CD4-positive, alpha-beta T cell treated with Interleukin-1 beta for 1 hour (primary cell): ENCODE results near the gene IFI6.
"Not testable (repeated sequence)": the region's sequence is repeated elsewhere in the genome, so short reads cannot be mapped to it uniquely, and the experiment has no call there.

ENCODE experiments used
- DNase-seq, 2 donors: peaks; one replicate each; pipeline ENCODE4 v3.0.0-alpha.2; 2020 to 2022

The IFI6 gene, protein sequence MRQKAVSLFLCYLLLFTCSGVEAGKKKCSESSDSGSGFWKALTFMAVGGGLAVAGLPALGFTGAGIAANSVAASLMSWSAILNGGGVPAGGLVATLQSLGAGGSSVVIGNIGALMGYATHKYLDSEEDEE

DNA sequence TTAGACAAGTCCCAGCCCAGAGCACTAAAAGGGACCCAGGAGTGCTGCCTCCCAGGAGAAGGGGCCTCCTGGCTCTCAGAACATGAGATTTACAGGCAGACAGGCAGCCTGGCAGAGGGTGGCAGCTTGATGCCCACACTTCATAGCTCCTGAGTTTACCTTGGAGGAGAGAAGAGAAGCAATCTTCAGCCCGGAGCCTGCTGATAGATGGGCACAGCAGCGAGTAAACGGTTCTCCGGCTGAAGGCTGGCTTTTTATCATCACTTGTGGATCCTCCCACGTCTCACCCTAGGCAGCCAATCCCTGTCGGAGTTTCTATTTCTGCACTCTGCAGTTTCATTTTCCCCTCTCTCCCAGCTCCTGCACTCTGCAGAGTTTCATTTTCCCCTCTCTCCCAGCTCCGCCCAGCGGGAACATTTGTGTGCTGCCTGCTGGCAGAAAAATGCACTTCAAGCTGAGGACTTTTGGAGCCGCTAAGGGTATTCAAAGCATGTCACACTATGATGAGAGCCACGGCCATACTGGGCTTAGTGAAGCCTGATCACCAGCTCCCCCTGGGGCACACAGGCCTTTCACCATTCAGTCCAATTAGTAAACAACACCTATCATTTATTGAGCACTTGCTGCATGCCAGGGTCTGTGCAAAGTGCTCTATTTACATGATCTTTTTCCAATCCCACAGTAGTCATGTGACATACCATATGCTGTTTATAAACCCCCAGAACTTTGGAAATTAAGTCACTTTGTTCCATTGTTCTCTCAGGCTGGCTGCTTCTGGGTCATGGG, at the start of gene IFI6:
TSS of gene IFI6 (minus strand) at position 229 of the 786 bp plus-strand sequence. CDS start 2,878 bp downstream, outside the sequence.
- peak; percentile 78 to 87 for DNase-seq

GRCh38 chr1:27719286-27720251, 47.6 kb upstream of the IFI6 start:
- peak in 1 of 2 donors; percentile 10 for DNase-seq

GRCh38 chr1:27716262-27716895, 44.4 kb upstream of the IFI6 start:
- no peak for DNase-seq

DNA sequence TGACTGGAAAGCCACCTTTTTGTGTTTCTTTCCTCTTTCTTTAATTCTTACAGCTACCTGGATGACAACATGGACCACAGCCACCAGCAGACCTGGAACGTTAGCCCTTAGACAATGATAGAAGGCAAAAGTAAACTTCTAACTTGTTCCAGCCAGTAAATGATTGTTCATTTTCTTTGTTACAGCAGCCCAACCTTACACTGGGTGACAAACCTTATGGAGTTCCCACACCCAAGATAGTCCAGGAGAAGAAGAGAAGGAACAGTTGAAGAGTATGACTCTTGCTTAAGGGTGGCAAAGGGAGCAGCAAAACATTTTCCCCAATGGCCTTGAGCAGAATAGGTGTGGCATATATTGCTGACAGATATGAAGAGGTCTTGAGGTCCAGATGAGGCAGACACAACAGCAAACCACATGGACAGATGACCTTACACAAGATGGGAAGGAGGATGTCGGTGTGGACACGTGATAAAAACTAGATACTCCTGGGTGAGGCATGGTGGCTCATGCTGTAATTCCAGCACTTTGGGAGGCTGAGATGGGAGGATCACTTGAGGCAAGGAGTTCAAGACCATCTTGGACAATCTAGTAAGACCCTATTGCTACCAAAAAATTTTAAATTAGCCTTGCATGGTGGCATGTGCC, 42.0 kb upstream of the IFI6 start:
- DNase-seq = no peak

- no peak for DNase-seq
Measured at GRCh38 chr1:27713139-27713725, 41.2 kb upstream of the IFI6 start.

GRCh38 chr1:27710574-27710973, 38.6 kb upstream of the IFI6 start:
- DNase-seq = no peak

- no peak for DNase-seq
Measured at GRCh38 chr1:27705545-27705944, 33.6 kb upstream of the IFI6 start.

DNA sequence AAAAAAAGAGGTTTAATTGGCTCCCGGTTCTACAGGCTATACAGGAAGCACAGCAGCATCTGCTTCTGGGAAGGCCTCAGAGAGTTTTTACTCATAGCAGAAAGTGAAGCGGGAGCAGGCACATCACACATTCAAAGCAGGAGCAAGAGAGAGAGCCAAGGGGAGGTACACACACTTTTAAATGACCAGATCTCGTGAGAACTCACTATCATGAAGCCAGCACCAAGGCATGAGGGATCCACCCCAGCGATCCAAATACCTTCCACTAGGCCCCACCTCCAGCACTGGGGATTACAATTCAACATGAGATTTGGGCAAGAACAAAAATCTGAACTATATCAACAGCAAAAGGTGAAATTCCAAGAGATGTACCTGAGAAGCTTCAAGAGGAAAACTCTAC, 33.0 kb upstream of the IFI6 start:
- no peak for DNase-seq

- DNase-seq = not testable (repeated sequence)
Measured at GRCh38 chr1:27696835-27697234, 24.8 kb upstream of the IFI6 start.

- no peak for DNase-seq
Measured at GRCh38 chr1:27690183-27690582, 18.2 kb upstream of the IFI6 start.

- DNase-seq = no peak
Measured at GRCh38 chr1:27689423-27690173, 17.6 kb upstream of the IFI6 start.

GRCh38 chr1:27687906-27688305, 15.9 kb upstream of the IFI6 start:
- DNase-seq = no peak

DNA sequence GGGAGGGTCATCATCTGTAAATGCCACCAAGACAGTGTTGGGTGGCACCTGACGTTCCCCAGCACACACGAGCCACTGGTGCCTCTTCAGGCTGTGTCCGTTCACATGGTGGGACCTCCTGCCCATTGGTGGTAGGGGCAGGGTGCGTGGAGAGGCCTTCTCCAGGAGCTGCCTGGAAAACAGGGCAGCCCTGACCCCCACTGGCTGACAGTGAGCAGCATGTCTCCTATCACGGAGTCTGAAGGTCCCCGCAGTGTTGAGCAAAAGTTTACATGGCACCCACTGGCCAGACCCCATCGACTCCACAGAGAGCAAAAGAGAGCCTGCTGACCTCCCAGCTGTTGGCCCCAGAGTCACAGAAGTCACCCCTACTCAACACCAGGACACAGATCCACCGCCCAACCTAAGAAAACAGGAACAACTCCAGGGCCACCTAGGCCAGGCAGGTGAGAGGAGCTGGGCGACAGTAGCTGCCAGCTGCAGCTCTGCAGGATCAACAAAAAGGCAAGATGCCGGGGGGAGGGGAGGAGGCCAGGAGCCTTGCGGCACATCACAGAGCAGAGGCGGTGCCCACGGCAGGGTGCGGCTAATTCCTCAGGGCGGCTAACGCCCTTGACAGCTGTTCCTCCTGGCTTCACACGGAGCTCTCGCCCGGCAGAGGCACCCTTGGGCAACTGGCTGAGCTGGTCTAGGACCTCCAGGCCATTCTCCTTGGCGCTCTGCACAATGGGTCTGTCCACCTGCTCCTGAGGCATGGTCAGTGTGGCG, 14.4 kb upstream of the IFI6 start:
- no peak for DNase-seq

DNA sequence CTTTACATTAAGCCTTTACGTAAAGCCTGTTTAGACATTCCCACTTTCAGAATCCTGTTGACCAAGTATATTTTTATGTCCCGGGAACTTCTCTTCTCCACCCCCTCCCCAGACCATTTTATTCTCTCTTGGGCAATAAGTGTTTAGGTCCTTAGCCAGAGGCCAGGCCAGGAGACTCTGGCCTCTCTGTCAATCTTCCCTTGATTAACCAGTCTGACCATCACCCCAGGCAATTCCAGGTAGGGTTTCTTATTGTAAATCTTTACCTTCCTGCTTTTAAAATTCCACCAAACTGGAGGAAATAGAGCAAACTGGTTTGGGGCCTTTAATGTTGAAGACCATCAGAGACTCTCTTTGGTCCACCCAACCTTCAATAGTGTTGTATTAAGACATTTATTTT, 12.2 kb upstream of the IFI6 start:
- DNase-seq = no peak

GRCh38 chr1:27682351-27682944, 10.5 kb upstream of the IFI6 start:
- DNase-seq = no peak

DNA sequence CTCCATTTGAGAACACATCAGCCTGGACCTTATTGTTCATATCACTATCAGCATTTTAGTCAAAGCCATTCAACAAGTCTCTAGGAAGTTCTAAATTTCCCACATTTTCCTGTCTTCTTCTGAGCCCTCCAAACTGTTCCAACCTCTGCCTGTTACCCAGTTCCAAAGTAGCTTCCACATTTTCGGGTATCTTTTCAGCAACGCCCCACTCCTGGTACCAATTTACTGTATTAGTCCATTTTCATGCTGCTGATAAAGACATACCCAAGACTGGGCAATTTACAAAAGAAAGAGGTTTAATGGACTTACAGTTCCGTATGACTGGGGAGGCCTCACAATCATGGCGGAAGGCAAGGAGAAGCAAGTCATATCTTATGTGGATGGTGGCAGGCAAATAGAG, 9.6 kb upstream of the IFI6 start:
- DNase-seq = not testable (repeated sequence)

DNA sequence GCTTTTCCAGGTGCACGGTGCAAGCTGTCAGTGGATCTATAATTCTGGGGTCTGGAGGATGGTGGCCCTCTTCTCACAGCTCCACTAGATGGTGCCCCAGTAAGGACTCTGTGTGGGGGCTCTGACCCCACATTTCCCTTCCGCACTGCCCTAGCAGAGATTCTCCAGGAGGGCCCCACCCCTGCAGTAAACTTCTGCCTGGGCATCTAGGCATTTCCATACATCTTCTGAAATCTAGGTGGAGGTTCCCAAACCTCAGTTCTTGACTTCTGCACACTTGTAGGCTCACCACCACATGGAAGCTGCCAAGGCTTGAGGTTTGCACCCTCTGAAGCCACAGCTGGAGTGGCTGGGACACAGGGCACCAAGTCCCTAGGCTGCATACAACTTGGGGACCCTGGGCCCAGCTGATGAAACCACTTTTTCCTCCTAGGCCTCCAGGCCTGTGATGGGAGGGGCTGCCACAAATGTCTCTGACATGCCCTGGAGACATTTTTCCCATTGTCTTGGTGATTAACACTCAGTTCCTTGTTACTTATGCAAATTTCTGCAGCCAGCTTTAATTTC, 8.3 kb upstream of the IFI6 start:
- DNase-seq = not testable (repeated sequence)

- DNase-seq = no peak
Measured at GRCh38 chr1:27678747-27679146, 6.8 kb upstream of the IFI6 start.

- DNase-seq = no peak
Measured at GRCh38 chr1:27676410-27676809, 4.4 kb upstream of the IFI6 start.

DNA sequence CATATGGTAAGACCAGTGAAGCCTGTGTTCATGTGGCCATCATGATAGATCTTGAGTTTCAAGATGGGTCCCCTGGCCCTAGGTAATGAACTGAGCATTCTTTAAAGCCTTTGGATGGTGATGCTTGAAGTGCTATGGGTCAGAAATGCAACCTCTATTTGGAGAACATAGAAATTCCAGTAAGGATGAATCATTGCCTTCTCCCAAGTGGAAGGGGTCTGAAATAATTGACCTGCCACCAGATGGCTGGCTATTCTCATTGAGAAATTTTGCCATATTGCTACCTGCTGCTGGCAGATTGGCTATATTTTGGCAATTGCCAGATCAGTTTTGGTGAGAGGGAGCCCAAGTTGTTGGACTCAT, 739 bp upstream of the IFI6 start:
- no peak for DNase-seq
